GM12875 (cell line): ENCODE measurements around the gene SRGAP1.
"Not testable (repeated sequence)": the region's sequence is repeated elsewhere in the genome, so short reads cannot be mapped to it uniquely, and the experiment has no call there.

Experiments
- H3K4me3 ChIP-seq: one replicate; pipeline ENCODE4 v1.5.1; 2011; ENCODE audit warnings: low read depth, low read length, control low read depth
- TF ChIP-seq, protein P1 (sequence below): IDR thresholded peaks from 2 replicates; pipeline ENCODE4 v1.5.1; 2011; ENCODE audit warnings: low read depth, mild to moderate bottlenecking, control low read depth, inconsistent platforms, low read length, moderate library complexity, borderline replicate concordance; ENCODE audit not compliant: insufficient read depth

The SRGAP1 gene

GRCh38 chr12:64123448-64123847 is 278.9 kb downstream of the SRGAP1 start:
- no peak overlapping the region for H3K4me3 ChIP-seq
- TF ChIP-seq, protein P1, sequence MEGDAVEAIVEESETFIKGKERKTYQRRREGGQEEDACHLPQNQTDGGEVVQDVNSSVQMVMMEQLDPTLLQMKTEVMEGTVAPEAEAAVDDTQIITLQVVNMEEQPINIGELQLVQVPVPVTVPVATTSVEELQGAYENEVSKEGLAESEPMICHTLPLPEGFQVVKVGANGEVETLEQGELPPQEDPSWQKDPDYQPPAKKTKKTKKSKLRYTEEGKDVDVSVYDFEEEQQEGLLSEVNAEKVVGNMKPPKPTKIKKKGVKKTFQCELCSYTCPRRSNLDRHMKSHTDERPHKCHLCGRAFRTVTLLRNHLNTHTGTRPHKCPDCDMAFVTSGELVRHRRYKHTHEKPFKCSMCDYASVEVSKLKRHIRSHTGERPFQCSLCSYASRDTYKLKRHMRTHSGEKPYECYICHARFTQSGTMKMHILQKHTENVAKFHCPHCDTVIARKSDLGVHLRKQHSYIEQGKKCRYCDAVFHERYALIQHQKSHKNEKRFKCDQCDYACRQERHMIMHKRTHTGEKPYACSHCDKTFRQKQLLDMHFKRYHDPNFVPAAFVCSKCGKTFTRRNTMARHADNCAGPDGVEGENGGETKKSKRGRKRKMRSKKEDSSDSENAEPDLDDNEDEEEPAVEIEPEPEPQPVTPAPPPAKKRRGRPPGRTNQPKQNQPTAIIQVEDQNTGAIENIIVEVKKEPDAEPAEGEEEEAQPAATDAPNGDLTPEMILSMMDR = no peak

- no peak overlapping the region for H3K4me3 ChIP-seq
- TF ChIP-seq, protein P1 = no peak
Observed at GRCh38 chr12:64124511-64125197, 280.2 kb downstream of the SRGAP1 start.

DNA sequence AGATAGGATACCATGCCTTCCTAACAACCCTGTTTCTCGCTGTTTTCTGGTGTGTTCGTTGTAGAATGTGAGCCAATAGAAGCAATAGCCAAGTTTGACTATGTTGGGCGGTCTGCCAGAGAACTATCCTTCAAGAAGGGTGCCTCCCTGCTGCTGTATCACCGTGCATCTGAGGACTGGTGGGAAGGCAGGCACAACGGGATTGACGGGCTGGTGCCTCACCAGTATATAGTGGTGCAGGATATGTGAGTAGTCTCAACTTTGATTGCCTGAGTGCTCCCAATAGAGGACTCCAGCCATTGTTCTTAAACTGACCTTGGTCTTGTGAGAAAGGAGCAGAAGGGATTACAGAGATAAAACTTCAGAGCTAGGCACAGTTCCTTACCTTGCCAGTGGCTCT is 281.4 kb downstream of the SRGAP1 start:
- TF ChIP-seq, protein P1 = no peak
- H3K4me3 ChIP-seq = no peak overlapping the region

- TF ChIP-seq, protein P1 = no peak
- H3K4me3 ChIP-seq = no peak overlapping the region
Observed at GRCh38 chr12:64127811-64128210, 283.3 kb downstream of the SRGAP1 start.

- TF ChIP-seq, protein P1 = no peak
- no peak overlapping the region for H3K4me3 ChIP-seq
Observed at GRCh38 chr12:64128366-64128765, 283.9 kb downstream of the SRGAP1 start.

- not testable (repeated sequence) for H3K4me3 ChIP-seq
Observed at GRCh38 chr12:64130476-64130875, 286.0 kb downstream of the SRGAP1 start.

GRCh38 chr12:64131456-64131855 is 287.0 kb downstream of the SRGAP1 start:
- not testable (repeated sequence) for H3K4me3 ChIP-seq

DNA sequence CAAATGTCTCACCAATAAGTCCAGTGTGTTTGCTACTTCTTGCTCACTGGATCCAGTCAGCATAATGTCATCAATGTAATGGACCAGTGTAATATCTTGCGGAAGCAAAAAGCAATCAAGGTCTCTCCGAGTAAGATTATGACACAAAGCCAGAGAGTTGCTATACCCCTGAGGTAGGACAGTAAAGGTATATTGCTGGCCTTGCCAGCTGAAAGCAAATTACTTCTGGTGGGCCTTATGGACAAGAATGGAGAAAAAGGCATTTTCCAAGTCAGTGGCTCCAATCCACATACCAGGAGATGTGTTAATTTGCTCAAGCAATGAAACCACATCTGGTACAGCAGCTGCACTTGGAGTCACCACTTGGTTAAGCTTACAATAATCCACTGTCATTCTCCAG is 288.2 kb downstream of the SRGAP1 start:
- not testable (repeated sequence) for H3K4me3 ChIP-seq

GRCh38 chr12:64137117-64137516 is 292.6 kb downstream of the SRGAP1 start:
- TF ChIP-seq, protein P1 = no peak
- H3K4me3 ChIP-seq = no peak overlapping the region
